Activated CD4-positive, CD25-positive, alpha-beta regulatory T cell treated with anti-CD3 and anti-CD28 coated beads, Interleukin-2, amount 50 U/mL, for 16 hours (primary cell): Measurements from ENCODE around the gene POM121C.
"Not testable (repeated sequence)": the region's sequence is repeated elsewhere in the genome, so short reads cannot be mapped to it uniquely, and the experiment has no call there.

Experiments
- DNase-seq: peaks from one replicate; pipeline ENCODE4 v3.0.0-alpha.2; 2020; ENCODE audit warnings: low read depth, low spot score

POM121C gene

GRCh38 chr7:75423481-75423880, 62.6 kb downstream of the POM121C start:
- not testable (repeated sequence) for DNase-seq

GRCh38 chr7:75421798-75422710, 64.0 kb downstream of the POM121C start:
- not testable (repeated sequence) for DNase-seq

- DNase-seq = not testable (repeated sequence)
These were observed 65.9 kb downstream of the POM121C start for GRCh38 chr7:75420152-75420551.

GRCh38 chr7:75419693-75420092, 66.4 kb downstream of the POM121C start:
- DNase-seq = not testable (repeated sequence)

GRCh38 chr7:75419210-75419609, 66.9 kb downstream of the POM121C start:
- not testable (repeated sequence) for DNase-seq

GRCh38 chr7:75418292-75418858, 67.7 kb downstream of the POM121C start:
- DNase-seq = not testable (repeated sequence)

- not testable (repeated sequence) for DNase-seq
These were observed 69.3 kb downstream of the POM121C start for GRCh38 chr7:75416787-75417186.

GRCh38 chr7:75415829-75416373, 70.2 kb downstream of the POM121C start:
- not testable (repeated sequence) for DNase-seq

GRCh38 chr7:75415428-75415817, 70.7 kb downstream of the POM121C start:
- not testable (repeated sequence) for DNase-seq

GRCh38 chr7:75414708-75415427, 71.2 kb downstream of the POM121C start:
- not testable (repeated sequence) for DNase-seq

GRCh38 chr7:75414204-75414603, 71.9 kb downstream of the POM121C start:
- DNase-seq = not testable (repeated sequence)

- DNase-seq = not testable (repeated sequence)
These were observed 75.3 kb downstream of the POM121C start for GRCh38 chr7:75410823-75411173.

GRCh38 chr7:75409880-75410822, 75.9 kb downstream of the POM121C start:
- DNase-seq = not testable (repeated sequence)

- not testable (repeated sequence) for DNase-seq
These were observed 81.4 kb downstream of the POM121C start for GRCh38 chr7:75404663-75405062.

GRCh38 chr7:75403455-75404443, 82.3 kb downstream of the POM121C start:
- DNase-seq = not testable (repeated sequence)

GRCh38 chr7:75400575-75400974, 85.5 kb downstream of the POM121C start:
- not testable (repeated sequence) for DNase-seq

- not testable (repeated sequence) for DNase-seq
These were observed 87.1 kb downstream of the POM121C start for GRCh38 chr7:75398771-75399700.

- not testable (repeated sequence) for DNase-seq
These were observed 88.2 kb downstream of the POM121C start for GRCh38 chr7:75397865-75398264.
